PC-3 (cell line): ENCODE measurements around the gene ABCC10.

Experiments
- EZH2 ChIP-seq: fragments of 300-600 bp; sonication (generic); IDR thresholded peaks from one replicate; pipeline ENCODE4 v1.6.1; 2017; ENCODE audit warnings: antibody characterized with exemption, mild to moderate bottlenecking, low read length; ENCODE audit not compliant: unreplicated experiment
- EZH2phosphoT487 ChIP-seq: fragments of 300-600 bp; sonication (generic); IDR thresholded peaks from 2 replicates; pipeline ENCODE4 v1.6.1; 2018; ENCODE audit warnings: mild to moderate bottlenecking, antibody characterized with exemption, low read length, borderline replicate concordance
- TF ChIP-seq, protein P1 (sequence below): fragments of 300-600 bp; sonication (generic); conservative IDR thresholded peaks from 2 replicates; pipeline ENCODE4 v1.5.1; 2017; ENCODE audit warnings: antibody characterized with exemption, low read depth, mild to moderate bottlenecking, low read length

DNA sequence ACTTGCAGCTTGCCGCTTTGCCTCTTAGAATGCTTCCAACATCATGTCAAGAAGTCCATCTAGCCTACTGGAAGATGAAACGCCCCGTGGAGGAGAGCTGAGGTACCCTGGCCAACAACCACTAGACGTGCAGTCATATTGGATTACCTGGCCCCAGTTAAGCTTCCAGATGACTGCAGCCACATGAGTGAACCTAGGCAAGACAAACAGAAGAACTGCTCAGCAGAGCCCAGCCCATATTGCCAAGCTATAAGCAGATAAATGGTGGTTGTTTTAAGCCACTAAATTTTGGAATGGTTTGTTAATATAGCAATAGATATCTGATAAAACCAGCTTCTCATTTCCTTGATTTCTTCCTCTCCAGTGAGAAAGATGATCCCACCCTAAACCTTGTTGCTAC is 32.7 kb downstream of the ABCC10 start:
- TF ChIP-seq, protein P1, sequence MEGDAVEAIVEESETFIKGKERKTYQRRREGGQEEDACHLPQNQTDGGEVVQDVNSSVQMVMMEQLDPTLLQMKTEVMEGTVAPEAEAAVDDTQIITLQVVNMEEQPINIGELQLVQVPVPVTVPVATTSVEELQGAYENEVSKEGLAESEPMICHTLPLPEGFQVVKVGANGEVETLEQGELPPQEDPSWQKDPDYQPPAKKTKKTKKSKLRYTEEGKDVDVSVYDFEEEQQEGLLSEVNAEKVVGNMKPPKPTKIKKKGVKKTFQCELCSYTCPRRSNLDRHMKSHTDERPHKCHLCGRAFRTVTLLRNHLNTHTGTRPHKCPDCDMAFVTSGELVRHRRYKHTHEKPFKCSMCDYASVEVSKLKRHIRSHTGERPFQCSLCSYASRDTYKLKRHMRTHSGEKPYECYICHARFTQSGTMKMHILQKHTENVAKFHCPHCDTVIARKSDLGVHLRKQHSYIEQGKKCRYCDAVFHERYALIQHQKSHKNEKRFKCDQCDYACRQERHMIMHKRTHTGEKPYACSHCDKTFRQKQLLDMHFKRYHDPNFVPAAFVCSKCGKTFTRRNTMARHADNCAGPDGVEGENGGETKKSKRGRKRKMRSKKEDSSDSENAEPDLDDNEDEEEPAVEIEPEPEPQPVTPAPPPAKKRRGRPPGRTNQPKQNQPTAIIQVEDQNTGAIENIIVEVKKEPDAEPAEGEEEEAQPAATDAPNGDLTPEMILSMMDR, result no peak
- no peak for TF ChIP-seq EZH2
- no peak for TF ChIP-seq EZH2phosphoT487
